NOMO-1 treated with DMSO at 0.1 percent for 48 hours (cell line): ENCODE results near the gene TNFSF13.
"Not testable (repeated sequence)": the region's sequence is repeated elsewhere in the genome, so short reads cannot be mapped to it uniquely, and the experiment has no call there.

Source experiments
- DNase-seq: peaks from one replicate; lab custom pipeline; 2025; ENCODE audit not compliant: unreplicated experiment; lab: John Stamatoyannopoulos, UW

TNFSF13 gene

GRCh38 chr17:7589891-7590691, 31.5 kb downstream of the TNFSF13 start, which contains the start of gene SOX15:
TSS of gene SOX15 (minus strand) at chr17:7590094. CDS start at chr17:7589676, 418 bp downstream.
- DNase-seq = no peak

DNA sequence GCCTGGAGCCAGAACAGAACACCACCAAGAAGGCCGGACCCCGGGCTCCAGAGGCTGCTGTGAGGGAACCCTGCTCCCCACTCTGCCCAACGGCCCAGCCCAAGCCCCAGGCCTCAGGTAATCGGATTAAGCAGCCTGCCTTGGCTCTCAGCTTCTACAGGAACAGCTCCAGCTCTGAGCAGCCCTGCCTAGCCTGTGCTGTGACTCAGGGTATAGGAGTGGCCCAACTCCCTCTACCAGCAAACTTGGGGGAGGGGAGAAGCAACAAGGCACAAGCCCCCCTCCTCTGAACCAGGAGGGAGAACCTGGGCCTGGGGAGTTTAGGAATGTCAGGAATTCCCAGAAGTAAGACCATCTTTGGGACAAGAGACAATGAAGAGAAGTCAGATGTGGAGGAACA, 32.2 kb downstream of the TNFSF13 start:
- no peak for DNase-seq

DNA sequence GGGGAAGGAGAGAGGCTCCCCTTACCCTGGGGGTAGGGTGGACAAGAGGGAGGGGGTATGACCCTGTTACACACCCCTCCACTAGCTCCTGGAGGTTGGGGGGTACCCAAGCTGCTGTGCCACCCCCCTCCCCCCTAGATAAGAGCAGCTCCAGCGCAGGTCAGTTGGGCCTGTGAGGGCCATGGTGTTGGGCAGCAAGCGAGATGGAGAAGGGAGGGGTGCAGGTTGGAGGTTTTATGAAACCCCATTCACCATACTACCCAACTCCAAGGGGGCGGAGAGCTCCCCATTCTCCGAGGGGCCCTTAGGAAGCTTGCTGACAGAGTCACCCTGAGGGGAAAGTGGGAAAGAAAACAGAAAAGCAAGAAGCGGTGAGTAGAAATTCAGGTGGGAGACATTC, 33.0 kb downstream of the TNFSF13 start:
- DNase-seq = no peak

GRCh38 chr17:7592422-7593021, 34.0 kb downstream of the TNFSF13 start:
- no peak for DNase-seq

- no peak for DNase-seq
These were observed 34.7 kb downstream of the TNFSF13 start for GRCh38 chr17:7593296-7593695.

DNA sequence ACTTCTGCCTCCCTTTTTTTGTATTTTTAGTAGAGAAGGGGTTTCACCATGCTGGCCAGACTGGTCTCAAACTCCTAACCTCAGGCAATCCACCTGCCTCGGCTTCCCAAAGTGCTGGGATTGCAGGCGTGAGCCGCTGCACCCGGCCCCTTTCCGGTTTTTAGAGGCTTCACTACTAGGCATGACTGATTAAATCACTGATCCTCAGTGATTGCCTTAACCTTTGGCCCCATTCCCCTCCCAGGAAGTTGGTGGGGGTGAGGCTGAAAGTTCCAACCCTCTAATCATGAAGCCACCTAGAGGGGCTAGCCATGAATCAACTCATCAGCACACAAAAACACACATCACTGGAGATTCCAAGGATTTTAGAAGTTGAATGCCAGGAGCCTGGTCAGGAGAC, 39.0 kb downstream of the TNFSF13 start:
- not testable (repeated sequence) for DNase-seq

DNA sequence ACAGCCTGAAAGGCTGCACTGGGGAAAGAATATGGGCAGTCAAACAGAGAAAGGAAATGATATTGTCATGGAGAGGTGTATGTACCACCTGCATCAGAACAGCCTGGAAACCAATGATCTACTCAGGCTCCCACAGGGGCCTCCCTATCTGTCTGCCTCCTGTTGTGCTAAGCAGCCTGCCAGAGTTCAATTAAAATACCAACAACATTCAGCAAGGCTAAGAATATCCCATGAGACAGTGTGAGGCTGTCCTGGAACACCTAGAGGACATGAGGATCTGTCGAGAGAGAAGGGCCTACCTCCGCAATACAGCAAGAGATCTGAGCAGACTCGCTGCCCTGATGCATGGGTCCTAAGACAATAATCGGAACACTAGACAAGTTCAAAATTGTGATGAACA, 47.7 kb downstream of the TNFSF13 start:
- DNase-seq = no peak

DNA sequence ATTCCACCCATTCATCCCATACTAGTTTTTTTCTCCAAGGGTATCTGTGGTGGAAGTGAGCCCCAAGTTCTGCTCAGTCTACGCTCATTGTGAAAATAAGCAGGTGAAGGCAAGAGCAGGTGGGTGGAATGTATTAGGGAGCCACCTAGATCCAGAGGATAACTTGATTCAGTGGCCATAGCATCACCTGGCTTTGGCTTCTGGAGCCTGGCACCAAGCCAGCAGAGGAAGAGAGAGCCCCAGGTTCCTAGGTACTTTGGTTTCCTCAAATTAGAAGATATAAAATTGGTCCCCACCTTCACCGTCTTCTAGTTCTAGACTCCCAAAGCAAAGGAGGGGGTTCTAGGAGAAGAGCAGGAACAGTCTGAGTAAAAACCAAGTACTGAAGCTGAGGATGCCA, 52.1 kb downstream of the TNFSF13 start:
- no peak for DNase-seq
